GM12878 (cell line): Measurements from ENCODE around the gene TTC39B. TPM values are rescaled to one million over a fixed set of nuclear protein-coding genes. Genes with fewer than 3 reads are reported as not detected.

Experiments
- ATAC-seq: fragments of 200-7000 bp; cut with Tn5 transposase; 3 replicates; pipeline ENCODE4 v1.9.1; 2020; ENCODE audit warnings: mild to moderate bottlenecking, moderate library complexity
- BruUV-seq: library from RNA; stranded (reverse); fragments of 400-500 nt; replicated peaks from 2 replicates; lab custom pipeline; 2021; lab: Mats Ljungman, UMichigan
- CTCF ChIA-PET: fragments of 300-600 bp; sonication (Branson Sonifier 250); formaldehyde crosslinking; extraction: SDS; loops from one replicate; lab custom pipeline; 2021; ENCODE audit warnings: inconsistent platforms; lab: Yijun Ruan, JAX
- POLR2A ChIA-PET: fragments of 350-600 bp; formaldehyde crosslinking; extraction: SDS; loops from one replicate; lab custom pipeline; 2021; ENCODE audit warnings: inconsistent platforms; lab: Charles Lee
- RAD21 ChIA-PET: fragments of 300-600 bp; sonication (Branson Sonifier 250); formaldehyde crosslinking; loops from one replicate; lab custom pipeline; 2023; ENCODE audit warnings: antibody characterized with exemption; ENCODE audit not compliant: unreplicated experiment; lab: Charles Lee
- SMC1A ChIA-PET: fragments of 300-600 bp; sonication (Branson Sonifier 250); formaldehyde crosslinking; loops from one replicate; lab custom pipeline; 2023; ENCODE audit not compliant: unreplicated experiment, uncharacterized antibody; lab: Charles Lee
- DNase-seq: peaks from one replicate; pipeline ENCODE4 v3.0.0-alpha.2; 2011; ENCODE audit warnings: low read depth, low spot score
- FAIRE-seq: peaks from 3 replicates; lab custom pipeline; 2011; peaks lifted over from hg19 to GRCh38; lab: Jason Lieb, UNC
- H2AFZ ChIP-seq: 2 replicates; pipeline ENCODE4 v1.6.0; 2011; ENCODE audit warnings: low read depth, low read length, control low read depth; ENCODE audit not compliant: control insufficient read depth
- H3K27ac ChIP-seq: 2 replicates; pipeline ENCODE4 v1.5.1; 2011; ENCODE audit warnings: control low read depth; ENCODE audit not compliant: control insufficient read depth, insufficient read depth
- H3K27me3 ChIP-seq, 2 experiments: replicated peaks in 1 of 2; 2 replicates each; pipeline versions ENCODE4 v1.6.0 to v1.6.1; 2011; ENCODE audit warnings: low read length in 1 of 2; ENCODE audit not compliant: control insufficient read depth in 2 of 2, insufficient read depth in 2 of 2
- H3K36me3 ChIP-seq, 2 experiments: 2 replicates each; pipeline ENCODE4 v1.5.1; 2011; ENCODE audit warnings: low read length in 1 of 2; ENCODE audit not compliant: control insufficient read depth in 2 of 2, insufficient read depth in 2 of 2
- H3K4me1 ChIP-seq: 2 replicates; pipeline ENCODE4 v1.6.1; 2011; ENCODE audit warnings: mild to moderate bottlenecking, low read length, moderate library complexity, mixed read lengths; ENCODE audit not compliant: control insufficient read depth, insufficient read depth
- H3K4me2 ChIP-seq: 2 replicates; pipeline ENCODE4 v1.6.0; 2011; ENCODE audit warnings: control low read depth; ENCODE audit not compliant: control insufficient read depth, insufficient read depth
- H3K4me3 ChIP-seq: fragments of 200-600 bp; sonication (generic); 2 replicates; pipeline ENCODE4 v1.5.1; 2016
- H3K79me2 ChIP-seq: 2 replicates; pipeline ENCODE4 v1.6.0; 2011; ENCODE audit warnings: low read length; ENCODE audit not compliant: control insufficient read depth, insufficient read depth
- H3K9ac ChIP-seq: 2 replicates; pipeline ENCODE4 v1.8.0; 2011; ENCODE audit warnings: low read length, control low read depth, mixed read lengths; ENCODE audit not compliant: control insufficient read depth, insufficient read depth
- H3K9me3 ChIP-seq: replicated peaks from 3 replicates; pipeline ENCODE4 v1.5.1; 2011; ENCODE audit warnings: mild to moderate bottlenecking, low read length; ENCODE audit not compliant: control insufficient read depth, insufficient read depth
- H4K20me1 ChIP-seq: 2 replicates; pipeline ENCODE4 v1.6.0; 2011; ENCODE audit not compliant: control insufficient read depth, insufficient read depth
- CHD4 ChIP-seq: fragments of 200-600 bp; sonication (generic); IDR thresholded peaks from 2 replicates; pipeline ENCODE4 v1.6.1; 2016; ENCODE audit warnings: mild to moderate bottlenecking
- EED ChIP-seq: sonication (generic); IDR thresholded peaks from 2 replicates; pipeline ENCODE4 v1.6.1; 2016; ENCODE audit warnings: antibody characterized with exemption, low read depth
- EP300 ChIP-seq, 2 experiments: fragments of 150-350 bp in 1 of 2; IDR thresholded peaks; 2 replicates each; pipeline ENCODE4 v1.6.1; 2011 to 2012; ENCODE audit warnings: low read depth in 2 of 2, low read length in 2 of 2, borderline replicate concordance in 1 of 2, improper control_type of control experiment in 1 of 2, inconsistent platforms in 1 of 2; ENCODE audit not compliant: control insufficient read depth in 1 of 2
- IRF5 ChIP-seq: fragments of 450-650 bp; IDR thresholded peaks from 2 replicates; pipeline ENCODE4 v1.6.1; 2017; ENCODE audit warnings: borderline replicate concordance
- KAT2A ChIP-seq: conservative IDR thresholded peaks from 2 replicates; pipeline ENCODE4 v1.6.1; 2011; ENCODE audit warnings: low read depth, low read length; ENCODE audit not compliant: control insufficient read depth
- MEF2A ChIP-seq: IDR thresholded peaks from 2 replicates; pipeline ENCODE4 v1.6.1; 2011; ENCODE audit warnings: low read depth, mild to moderate bottlenecking, low read length, moderate library complexity; ENCODE audit not compliant: insufficient read depth
- NR2F1 ChIP-seq: fragments of 450-650 bp; conservative IDR thresholded peaks from 2 replicates; pipeline ENCODE4 v1.6.1; 2017; ENCODE audit warnings: mild to moderate bottlenecking
- RAD21 ChIP-seq: IDR thresholded peaks from 2 replicates; pipeline ENCODE4 v1.6.1; 2011; ENCODE audit warnings: mild to moderate bottlenecking, low read depth, low read length, moderate library complexity; ENCODE audit not compliant: insufficient read depth
- SIN3A ChIP-seq: IDR thresholded peaks from 2 replicates; pipeline ENCODE4 v1.6.1; 2012; ENCODE audit warnings: low read depth, low read length, improper control_type of control experiment
- SKIL ChIP-seq: fragments of 450-650 bp; IDR thresholded peaks from 2 replicates; pipeline ENCODE4 v1.6.1; 2017; ENCODE audit warnings: mild to moderate bottlenecking, low read depth, inconsistent platforms; ENCODE audit not compliant: poor library complexity, severe bottlenecking
- YBX1 ChIP-seq: fragments of 450-650 bp; IDR thresholded peaks from 2 replicates; pipeline ENCODE4 v1.6.1; 2016; ENCODE audit warnings: antibody characterized with exemption
- ZBTB4 ChIP-seq: fragments of 450-650 bp; formaldehyde crosslinking; IDR thresholded peaks from 2 replicates; pipeline ENCODE4 v1.4.0; 2022; ENCODE audit warnings: mild to moderate bottlenecking, moderate library complexity
- WGBS: methylation state at CpG from one replicate; pipeline ENCODE4 v1.1.6; 2016; ENCODE audit warnings: low lambda C conversion rate; ENCODE audit not compliant: insufficient replicate concordance, insufficient coverage; ENCODE audit errors: missing lambda C conversion rate; 5-methylcytosine and 5-hydroxymethylcytosine counted together
- in situ Hi-C: fragments of 300-500 bp; cut with MboI; formaldehyde crosslinking; loops from 9 replicates; pipeline ENCODE4 v1.14.3; 2018; ENCODE audit warnings: mixed read lengths
- intact Hi-C: fragments of 100-400 bp; cut with micrococcal nuclease; formaldehyde crosslinking; loops from one replicate; pipeline ENCODE4 v1.14.2; 2022; ENCODE audit not compliant: unreplicated experiment
- polyA plus RNA-seq, 11 experiments: library from polyadenylated mRNA; depleted of rRNA in 4 of 11; unstranded in 6 of 11; stranded (reverse) in 5 of 11; fragments of >200 nt; fragmentation: Nextera tagmentation in 4 of 11; fragmentation: Illumina TruSeq in 1 of 11; extraction: Ambion mirVana in 4 of 11; extraction: Trizol in 1 of 11; gene quantifications; 1 replicate in 1 of 11; 2 replicates in 10 of 11; pipeline versions ENCODE4 v1.2.1 to v1.2.3, GENCODE V29; 2011 to 2016; ENCODE audit warnings: inconsistent platforms in 2 of 11, missing spikeins in 2 of 11, low read depth in 1 of 11
- total RNA-seq, 4 experiments: library from RNA; depleted of rRNA in 3 of 4; stranded (reverse); fragments of >200 nt in 3 of 4; fragmentation: Illumina TruSeq in 1 of 4; extraction: Trizol in 1 of 4; gene quantifications; 2 replicates each; pipeline versions ENCODE4 v1.2.1 to v1.2.3, GENCODE V29; 2013 to 2021

TTC39B gene
- total and polyA plus RNA-seq, 10 of the 15 experiments (the other 5 are each of a cell fraction or from before 2014, with no cell fraction given), result 0.68 to 2.5 (median 1.5) TPM

- POLR2A ChIA-PET, result interaction anchor here (0.5 to 1.3 kb wide), 3 partner anchors 20 to 127 kb away, joined by 3 to 8 read pairs (median 5); no protein-coding TSS in a partner anchor
- no peak overlapping the region for H3K4me2 ChIP-seq
- DNase-seq, result no peak
- TF ChIP-seq SIN3A (no peak), KAT2A (no peak), SKIL (no peak), EP300 (IDR thresholded peaks at IDR 0.05; ENCODE audit: borderline replicate concordance in 1 of 2, control insufficient read depth in 1 of 2, low read depth in 2 of 2, low read length in 2 of 2) (no peak), RAD21 (peak; percentile 58), CHD4 (no peak), NR2F1 (no peak), EED (no peak), IRF5 (no peak), MEF2A (no peak), ZBTB4 (CRISPR knock-in tag) (no peak), YBX1 (no peak)
Observed at GRCh38 chr9:15231788-15232635, 75.0 kb downstream of the TTC39B start.

More at GRCh38 chr9:15231788-15232635, 75.0 kb downstream of the TTC39B start:
- intact Hi-C loops, result loop anchor here (1.0 kb wide), 1 partner anchor 21 kb away; no protein-coding TSS in a partner anchor
- BruUV-seq, result no TSS peak
- in situ Hi-C loops, result no loop called here
- Histone ChIP-seq H3K4me3 (no peak overlapping the region), H3K79me2 (no peaks in the 10 kb centered on the region), H3K9ac (no peak overlapping the region), H3K27ac (no peak overlapping the region), H3K36me3 (no peaks in the 10 kb centered on the region), H4K20me1 (no peaks in the 10 kb centered on the region), H2AFZ (peak overlapping the region; percentile 38; the same call in 1 of the 2 replicates), H3K4me1 (no peaks in the 10 kb centered on the region), H3K9me3 (no peaks in the 10 kb centered on the region), H3K27me3 (no peaks in the 10 kb centered on the region)
- CTCF ChIA-PET, result interaction anchor here (0.6 to 7.4 kb wide), 24 partner anchors 8 to 375 kb away, joined by 3 to 149 read pairs (median 4); partner anchors contain the start of gene TTC39B
- FAIRE-seq (no peak), ATAC-seq (peak; percentile 81)
- SMC1A ChIA-PET, result interaction anchor here (0.6 to 2.4 kb wide), 12 partner anchors 9 to 240 kb away, joined by 3 to 19 read pairs (median 3); no protein-coding TSS in a partner anchor
- 21% methylated on average over 13 of the region's 13 CpGs for WGBS
- RAD21 ChIA-PET, result interaction anchor here (0.9 to 3.5 kb wide), 5 partner anchors 11 to 301 kb away, joined by 4 to 26 read pairs (median 5); no protein-coding TSS in a partner anchor
